HUDEP-2 (cell line): ENCODE measurements around the gene PUM2.

Experiments used
- DNase-seq, 76 experiments: peaks; one replicate each; lab custom pipeline; 2025; ENCODE audit not compliant: unreplicated experiment in 76 of 76; lab: John Stamatoyannopoulos, UW

Gene PUM2

GRCh38 chr2:20208476-20208859 is 142.2 kb downstream of the PUM2 start:
- DNase-seq = no peak

DNA sequence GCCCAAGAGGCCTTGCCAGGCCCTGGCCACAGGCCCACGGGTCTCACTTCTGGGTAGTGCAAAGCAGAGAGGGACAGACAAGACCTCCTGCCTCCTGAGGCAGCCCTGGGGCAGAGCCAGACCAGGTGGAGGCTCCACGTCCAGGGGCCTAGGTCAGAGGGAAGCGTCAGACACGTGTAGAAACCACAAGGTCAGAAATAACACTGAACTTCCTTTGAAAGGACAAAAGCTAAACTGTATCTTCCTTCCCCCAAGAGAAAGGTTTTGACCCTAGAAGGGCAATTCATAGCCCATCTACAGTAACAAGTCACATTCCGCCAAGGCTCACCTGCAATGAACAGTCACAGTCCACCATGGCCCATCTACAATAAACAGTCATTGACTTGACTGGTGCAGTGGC is 143.6 kb downstream of the PUM2 start:
- no peak for DNase-seq

DNA sequence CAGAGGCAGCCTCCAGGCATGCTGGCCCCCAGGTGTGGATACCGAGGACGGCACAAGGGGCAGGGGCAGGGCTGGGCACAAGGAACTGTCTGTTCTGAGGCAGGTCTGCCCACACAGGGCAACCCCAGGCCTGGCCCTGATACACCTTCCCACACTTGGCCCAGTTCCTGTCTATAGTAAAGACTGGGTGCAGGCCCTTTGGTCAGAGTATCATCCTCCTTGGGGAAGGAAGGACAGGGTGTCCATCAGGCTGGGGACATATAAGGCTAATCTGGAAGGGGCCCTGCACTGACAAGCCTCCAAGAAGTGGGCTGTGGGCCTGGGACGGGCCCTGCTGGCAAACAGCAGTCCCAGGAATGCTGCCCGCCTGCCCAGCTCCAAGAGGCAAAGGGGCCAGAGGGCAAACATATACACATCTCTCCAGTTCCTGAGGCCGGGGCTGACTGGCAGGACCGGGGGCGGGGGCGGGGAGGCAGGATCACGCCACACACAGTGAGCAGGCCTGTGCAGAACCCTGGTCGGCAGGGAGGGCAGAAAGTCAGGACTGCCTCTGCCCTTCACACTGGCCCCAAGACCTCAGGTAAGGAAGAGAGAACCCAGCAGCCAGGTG is 144.6 kb downstream of the PUM2 start:
- DNase-seq = no peak

GRCh38 chr2:20205069-20205468 is 145.6 kb downstream of the PUM2 start:
- no peak for DNase-seq

DNA sequence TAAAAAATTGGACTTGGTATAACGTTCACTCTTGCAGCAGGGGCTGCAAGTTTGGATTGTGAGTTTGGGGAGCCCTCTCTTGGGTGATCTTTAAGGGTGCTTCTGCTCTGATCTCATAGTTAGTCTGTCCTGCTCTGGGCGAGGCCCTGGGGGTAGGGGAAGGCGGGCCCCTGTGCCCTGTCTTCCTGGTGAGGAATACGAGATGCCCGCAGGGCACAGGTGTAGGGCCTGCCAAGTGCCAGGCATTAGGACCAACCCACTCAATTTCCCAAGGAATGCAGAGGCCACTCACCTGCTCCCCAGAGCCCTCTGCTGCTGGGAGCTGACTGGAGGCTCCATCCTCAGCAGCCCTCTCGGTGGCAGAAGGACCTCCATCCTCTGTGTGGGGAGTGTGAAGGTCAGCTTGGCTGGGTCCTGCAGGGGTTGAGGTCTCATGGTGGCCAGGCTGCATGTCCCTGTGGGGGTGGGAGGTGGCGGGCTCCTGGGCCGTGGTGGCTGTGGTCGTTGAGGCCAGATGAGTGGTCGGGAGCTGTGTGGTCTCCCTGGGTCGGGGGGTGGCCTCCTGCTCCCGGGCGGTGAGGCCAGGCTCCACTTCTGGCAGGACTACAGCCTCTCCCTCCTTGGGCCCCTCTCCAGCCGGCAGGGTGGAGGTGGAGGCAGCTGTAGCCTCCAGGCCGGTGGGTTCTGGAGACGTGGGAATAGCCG is 147.0 kb downstream of the PUM2 start:
- DNase-seq = no peak

GRCh38 chr2:20203072-20203471 is 147.6 kb downstream of the PUM2 start:
- DNase-seq = no peak

DNA sequence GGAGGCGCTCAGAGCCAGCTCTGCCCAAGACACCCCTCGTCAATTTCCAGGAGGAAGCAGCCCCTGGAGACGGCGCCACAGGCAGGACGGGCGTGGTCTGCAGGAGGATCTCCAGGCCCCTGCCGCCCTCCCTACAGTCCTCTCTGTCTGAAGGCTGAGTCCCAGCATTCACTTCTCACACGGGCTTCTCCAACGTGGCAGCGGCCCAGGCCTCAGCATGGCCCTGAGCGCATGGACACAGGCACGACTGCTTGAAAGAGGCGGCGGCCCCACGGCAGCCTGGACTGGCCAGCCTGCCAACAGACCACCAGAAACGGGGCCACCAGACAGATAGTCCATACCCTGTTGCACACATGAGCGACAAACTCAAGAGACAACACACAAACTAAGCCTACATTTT is 149.0 kb downstream of the PUM2 start:
- DNase-seq = no peak

DNA sequence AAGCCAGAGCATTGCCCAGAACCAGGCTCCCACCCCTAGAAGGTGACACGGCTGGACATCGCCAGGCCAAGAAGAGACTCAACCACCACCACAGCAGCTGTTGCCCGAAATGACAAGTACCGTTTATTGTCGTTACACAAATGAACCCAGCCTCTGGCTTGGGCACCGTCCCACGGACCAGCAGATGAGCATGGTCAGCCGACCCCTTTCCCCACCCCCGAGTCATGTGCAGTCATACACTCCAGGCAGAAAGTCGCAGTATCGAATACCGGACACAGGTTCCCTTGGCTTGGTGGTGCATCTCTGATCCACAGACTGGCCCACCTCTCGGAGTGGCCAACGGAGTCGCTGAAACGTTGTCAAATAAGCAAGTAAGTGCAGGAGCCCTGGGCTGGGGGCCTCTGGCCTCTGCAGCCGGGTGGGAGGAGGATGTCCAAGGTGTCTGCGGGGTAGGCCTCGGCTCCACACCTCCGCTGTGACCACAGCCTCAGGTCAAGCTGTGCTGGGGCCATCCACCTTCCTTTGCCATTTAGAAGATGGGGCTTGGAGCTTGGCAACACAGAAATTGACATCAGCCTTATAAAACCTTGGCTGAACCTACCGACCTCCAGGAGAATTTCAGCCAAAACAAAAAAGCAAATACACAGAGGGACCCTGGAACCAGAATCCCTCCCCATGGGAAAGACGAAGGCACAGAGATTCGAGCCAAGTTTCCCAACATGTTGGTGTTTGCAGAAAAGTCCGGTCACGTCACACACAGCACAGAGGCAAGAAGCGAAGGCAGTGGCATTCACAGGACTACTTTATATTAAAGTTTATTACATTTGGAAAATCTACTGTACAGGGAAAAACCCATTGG is 149.7 kb downstream of the PUM2 start:
- no peak for DNase-seq

- no peak for DNase-seq
Observed at GRCh38 chr2:20199633-20200270, 150.9 kb downstream of the PUM2 start.

DNA sequence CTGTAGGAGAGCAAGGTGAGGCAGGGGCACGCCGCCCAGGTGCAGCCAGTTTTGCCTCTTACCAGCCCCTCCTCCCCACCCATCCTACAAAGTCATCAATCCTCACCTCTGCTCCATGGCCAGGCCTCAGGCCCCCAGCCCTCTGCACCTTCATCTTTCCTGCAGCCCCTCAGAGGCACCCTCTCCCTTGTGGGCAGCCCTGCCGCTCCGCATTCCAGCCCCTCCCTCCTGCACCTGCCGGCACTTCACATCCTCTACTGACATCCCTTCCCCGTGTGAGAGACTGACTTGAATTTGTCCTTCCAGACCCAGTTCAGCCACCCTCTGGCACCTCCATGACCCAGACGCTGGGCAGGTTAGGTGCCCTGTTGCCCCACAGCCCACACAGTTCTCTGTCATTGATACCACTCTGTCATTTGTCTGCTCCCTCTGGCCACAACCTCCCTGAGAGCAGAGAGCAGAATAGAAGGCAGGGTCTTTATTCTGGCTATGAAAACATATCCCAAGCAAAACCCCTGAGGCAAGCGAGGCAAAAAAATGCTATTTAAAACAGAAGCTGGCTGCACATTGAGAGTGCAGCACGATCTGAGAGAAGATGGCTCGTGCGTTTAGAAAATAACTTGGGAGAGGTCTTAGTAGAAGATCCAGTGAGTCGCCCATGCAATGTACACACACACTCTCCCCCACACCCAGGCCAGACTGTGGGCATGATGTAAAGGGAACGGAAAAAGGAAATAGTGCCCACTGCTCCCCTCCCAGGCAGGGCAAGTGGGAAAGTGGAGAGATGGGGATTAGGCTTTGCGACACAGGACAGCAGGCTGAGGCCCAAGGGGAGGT is 151.6 kb downstream of the PUM2 start:
- DNase-seq = no peak
